SK-N-SH (cell line): ENCODE data around the gene FBXO34.

Source experiments
- CTCF ChIP-seq: fragments of 200-600 bp; sonication (generic); IDR thresholded peaks from 2 replicates; pipeline ENCODE4 v1.6.1; 2017; ENCODE audit warnings: antibody characterized with exemption, mild to moderate bottlenecking, moderate library complexity
- FOSL2 ChIP-seq: IDR thresholded peaks from 2 replicates; pipeline ENCODE4 v1.4.0; 2012; ENCODE audit warnings: low read depth, mild to moderate bottlenecking, moderate library complexity, borderline replicate concordance
- GABPA ChIP-seq: IDR thresholded peaks from 2 replicates; pipeline ENCODE4 v1.4.0; 2012; ENCODE audit warnings: low read depth, mild to moderate bottlenecking
- MEF2A ChIP-seq: IDR thresholded peaks from 2 replicates; pipeline ENCODE4 v1.4.0; 2012; ENCODE audit warnings: low read depth, borderline replicate concordance
- NRF1 ChIP-seq: IDR thresholded peaks from 2 replicates; pipeline ENCODE4 v1.6.1; 2012; ENCODE audit warnings: low read depth, mild to moderate bottlenecking, low read length
- POLR2AphosphoS5 ChIP-seq: IDR thresholded peaks from 2 replicates; pipeline ENCODE4 v1.6.1; 2012; ENCODE audit warnings: low read depth, low read length
- RAD21 ChIP-seq: IDR thresholded peaks from 2 replicates; pipeline ENCODE4 v1.6.1; 2012; ENCODE audit warnings: mild to moderate bottlenecking, low read length
- RCOR1 ChIP-seq: fragments of 150-350 bp; IDR thresholded peaks from 2 replicates; pipeline ENCODE4 v1.6.1; 2017; ENCODE audit warnings: antibody characterized with exemption, low read length
- SMC3 ChIP-seq: IDR thresholded peaks from 2 replicates; pipeline ENCODE4 v1.6.1; 2012; ENCODE audit warnings: low read depth, low read length, improper control_type of control experiment

GRCh38 chr14:55372423-55372822 lies 101.2 kb downstream of the FBXO34 start:
- no peak for TF ChIP-seq RCOR1
- TF ChIP-seq CTCF: no peak
- TF ChIP-seq POLR2AphosphoS5: no peak
- no peak for TF ChIP-seq NRF1
- no peak for TF ChIP-seq RAD21
- TF ChIP-seq SMC3: no peak
- no peak for TF ChIP-seq MEF2A
- no peak for TF ChIP-seq FOSL2
- no peak for TF ChIP-seq GABPA
